CMK (cell line): ENCODE results near the gene BTBD9.

ENCODE experiments used
- DNase-seq: peaks from one replicate; pipeline ENCODE4 v3.0.0-alpha.2; 2010; ENCODE audit warnings: low read depth

The BTBD9 gene

DNA sequence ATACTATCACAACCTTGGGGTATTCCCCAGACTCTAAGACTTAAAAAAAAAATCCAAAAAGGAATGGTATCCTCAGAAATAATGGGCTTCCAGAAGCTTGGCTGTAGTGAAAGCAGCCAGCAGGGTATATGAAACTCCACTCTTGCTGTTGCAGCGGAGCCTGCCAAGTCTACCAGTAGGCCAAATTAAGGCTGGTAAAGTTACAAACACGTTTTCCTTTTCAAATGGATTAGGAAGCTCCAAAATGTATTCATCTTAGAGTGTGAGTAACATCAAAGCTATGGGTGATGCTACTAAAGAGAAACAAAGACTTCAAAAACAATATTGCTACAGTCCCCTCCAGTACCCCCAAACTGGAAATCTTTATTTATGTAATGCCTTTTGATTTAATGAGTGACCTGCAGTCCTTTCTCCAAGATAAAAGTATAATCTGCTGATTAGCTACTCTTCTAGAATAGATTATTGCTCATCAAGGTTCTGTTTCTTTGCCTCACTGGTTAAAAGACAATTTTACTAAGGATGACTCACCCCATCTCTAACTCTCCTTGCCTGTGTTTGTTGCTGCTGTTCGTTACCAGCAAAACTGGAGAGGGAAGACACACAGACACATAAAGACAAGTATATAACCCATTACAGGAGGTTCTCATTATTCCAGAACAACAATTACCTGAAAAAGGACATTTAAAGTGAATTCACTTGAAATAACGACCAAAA is 84.9 kb downstream of the BTBD9 start:
- DNase-seq = no peak

DNA sequence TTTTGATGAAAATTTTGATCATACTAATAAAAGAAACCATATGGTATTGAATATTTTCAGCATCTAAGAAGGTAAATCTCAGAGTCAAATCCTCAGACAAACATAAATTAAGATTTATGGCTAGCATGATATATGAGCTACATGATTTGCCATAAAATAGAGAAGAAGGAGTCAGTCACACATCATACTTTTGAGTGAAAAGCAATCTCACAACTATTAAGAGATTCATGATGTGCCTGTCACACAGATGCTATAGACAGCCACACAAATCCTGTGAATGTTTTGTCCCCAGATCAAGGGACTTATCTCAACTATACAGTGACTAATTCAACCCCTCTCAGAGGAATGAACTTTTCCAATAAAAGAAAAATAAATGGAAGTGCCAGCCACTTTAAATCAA is 85.7 kb downstream of the BTBD9 start:
- DNase-seq = no peak

DNA sequence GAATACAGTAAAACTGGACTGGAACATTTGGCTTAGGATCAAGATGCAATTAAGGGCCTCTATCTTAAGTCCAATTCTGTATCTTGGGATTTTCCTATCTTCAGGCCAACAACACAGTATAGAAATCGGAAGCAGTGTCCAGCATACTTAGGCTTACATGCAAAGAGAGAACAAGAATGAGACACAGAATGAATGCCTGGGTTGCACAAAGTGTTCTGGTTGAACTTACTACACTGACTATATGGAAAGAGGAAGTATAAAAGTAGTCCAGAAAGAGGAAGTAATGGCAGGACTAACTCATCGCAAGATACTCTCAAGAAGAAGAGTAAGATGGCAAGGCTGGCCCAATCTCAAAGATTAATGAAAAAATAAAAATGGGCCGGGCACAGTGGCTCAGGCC is 87.6 kb downstream of the BTBD9 start:
- DNase-seq = no peak

DNA sequence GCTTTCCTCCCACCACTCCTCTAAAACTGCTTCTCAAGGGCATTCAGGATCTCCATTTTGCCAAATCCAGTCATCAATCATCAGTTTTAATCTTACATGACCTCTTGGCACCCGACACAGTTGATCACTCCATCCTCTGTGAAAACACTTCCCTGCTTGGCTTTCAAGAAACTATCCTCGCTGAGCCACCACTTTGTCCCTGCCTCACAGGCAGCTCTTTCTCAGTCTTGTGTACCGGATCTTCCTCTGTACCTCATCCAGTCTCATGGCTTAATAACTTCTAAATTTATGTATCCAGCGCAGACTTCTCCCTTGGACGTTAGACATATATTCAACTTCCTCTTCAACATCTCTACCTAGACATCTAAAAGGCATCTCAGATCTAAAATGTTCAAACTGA is 89.9 kb downstream of the BTBD9 start:
- no peak for DNase-seq

DNA sequence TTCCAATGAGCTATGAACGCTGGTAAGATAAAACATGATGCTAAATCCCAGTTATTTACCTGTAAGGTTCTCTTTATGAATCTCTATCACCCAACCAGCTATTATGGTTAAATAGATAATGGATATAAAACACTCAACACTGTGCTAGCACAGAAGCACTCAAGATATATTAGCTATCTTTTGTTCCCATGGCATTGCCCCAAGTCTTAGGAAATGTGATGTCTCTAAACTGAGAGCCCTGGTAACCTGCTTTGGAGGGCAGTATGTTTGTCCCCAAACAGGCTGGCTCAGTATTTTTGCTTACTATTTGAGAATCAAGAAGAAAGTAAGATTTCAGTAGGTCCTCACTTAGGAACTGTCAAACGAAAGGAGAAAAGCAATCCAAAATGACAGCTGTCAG is 90.5 kb downstream of the BTBD9 start:
- DNase-seq = no peak

DNA sequence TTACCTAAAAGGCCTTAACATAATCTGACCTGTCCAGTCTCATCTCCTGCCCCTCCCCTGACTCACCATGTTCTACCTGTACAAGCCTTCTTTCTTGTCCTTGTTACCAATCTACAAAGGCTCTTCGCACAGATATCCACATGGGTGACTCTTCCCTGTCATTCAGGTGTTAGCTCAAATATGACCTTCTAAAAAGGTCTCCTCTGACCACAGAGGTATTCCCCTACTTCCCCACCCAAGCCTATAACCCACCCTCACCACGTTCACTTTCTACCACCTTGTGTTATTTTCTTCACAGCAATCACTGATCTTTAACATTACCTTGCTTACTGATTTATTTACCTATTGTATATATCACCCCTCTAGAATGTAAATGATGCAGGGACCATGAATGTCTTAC is 96.7 kb downstream of the BTBD9 start:
- no peak for DNase-seq

DNA sequence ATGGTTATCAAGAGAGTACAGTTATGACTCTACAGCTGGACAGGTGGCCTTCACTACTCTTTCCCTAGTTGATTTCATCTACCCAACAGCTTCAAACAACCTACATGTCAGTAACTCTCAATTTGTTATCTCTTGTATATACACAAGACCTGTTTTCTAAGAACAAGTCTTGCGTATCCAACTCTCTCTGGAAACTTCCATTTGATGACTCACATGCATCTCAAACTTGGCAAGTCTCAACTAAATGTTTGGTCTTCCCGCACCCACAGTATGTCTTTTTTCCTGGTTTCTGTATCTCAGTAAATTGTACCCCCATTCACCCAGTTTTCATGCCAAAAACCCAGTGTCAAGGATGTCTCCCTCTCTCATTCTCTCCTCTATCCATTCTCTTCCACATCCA is 97.7 kb downstream of the BTBD9 start:
- no peak for DNase-seq

DNA sequence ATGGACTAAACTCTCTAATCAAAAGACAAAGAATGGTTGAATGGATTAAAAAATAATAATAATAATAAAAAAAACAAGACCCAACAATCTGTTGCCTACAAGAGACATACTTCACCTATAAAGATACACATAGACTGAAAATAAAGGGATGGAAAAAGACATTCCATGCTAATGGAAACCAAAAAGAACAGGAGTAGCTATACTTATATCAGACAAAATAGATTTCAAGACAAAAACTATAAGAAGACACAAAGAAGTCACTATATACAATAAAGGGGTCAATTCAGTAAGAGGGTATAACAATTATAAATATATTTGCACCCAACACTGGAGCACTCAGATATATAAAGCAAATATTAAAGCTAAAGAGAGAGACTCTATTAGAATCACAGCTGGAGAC is 106.7 kb downstream of the BTBD9 start:
- DNase-seq = no peak

DNA sequence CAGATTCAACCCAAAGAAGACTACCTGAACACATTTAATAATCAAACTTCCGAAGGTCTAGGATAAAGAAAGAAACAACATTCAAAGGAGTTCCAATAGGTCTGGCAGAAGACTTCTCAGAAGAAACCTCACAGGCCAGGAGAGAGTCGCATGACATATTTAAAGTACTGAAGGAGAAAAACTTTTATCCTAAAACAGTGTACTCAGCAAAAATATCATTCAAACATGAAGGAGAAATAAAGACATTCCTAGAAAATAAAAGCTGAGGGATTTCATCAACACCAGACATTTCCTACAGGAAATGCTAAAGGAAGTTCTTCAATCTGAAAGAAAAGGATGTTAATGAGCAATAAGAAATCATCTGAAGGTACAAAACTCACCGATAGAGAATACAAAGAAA is 108.6 kb downstream of the BTBD9 start:
- no peak for DNase-seq

DNA sequence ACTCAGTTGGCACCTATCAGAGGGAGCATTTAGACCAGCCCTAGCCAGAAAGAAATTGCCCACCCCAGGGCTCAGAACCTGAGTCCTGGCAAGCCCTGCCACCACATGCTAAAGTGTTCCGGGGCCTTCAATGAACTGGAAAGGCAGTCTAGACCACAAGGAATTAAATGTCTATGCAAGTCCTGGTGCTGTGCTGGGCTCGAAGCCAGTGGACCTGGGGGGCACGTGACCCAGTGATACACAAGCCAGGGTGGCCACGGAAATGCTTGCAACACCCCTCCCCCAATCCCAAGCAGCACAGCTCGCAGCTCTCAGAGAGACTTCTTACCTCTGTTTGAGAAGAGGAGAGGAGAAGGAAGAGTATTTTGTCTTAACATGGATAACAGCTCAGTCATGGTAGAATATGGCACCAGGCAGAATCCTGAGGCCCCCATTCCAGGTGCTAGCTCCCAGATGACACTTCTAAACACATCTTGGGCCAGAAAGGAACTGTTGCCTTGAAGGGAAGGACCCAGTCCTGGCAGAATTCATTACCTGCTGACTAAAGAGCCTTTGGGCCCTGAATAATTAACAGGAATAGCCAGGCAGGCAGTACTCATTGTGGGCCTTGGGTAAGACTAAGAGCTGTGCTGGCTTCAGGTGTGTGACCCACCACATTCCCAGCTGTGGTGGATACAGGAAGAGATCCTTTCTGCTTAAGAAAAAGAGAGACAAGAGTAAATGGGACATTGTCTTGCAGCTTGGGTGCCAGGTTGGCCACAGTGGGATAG is 111.3 kb downstream of the BTBD9 start:
- DNase-seq = no peak

DNA sequence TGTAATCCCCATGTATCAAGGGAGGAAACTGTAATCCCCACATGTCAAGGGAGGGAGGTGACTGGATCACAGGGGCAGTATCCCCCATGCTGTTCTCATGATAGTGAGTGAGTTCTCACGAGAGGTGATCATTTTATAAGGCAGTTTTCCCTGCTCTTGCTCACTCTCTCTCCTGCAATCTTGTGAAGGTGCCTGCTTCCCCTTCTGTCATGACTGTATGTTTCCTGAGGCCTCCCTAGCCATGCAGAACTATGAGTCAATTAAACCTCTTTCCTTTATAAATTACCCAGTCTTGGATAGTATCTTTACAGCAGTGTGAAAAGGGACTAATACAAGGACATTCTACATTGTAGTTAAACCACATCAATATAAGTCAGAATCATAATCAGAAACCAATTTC is 112.4 kb downstream of the BTBD9 start:
- DNase-seq = no peak

DNA sequence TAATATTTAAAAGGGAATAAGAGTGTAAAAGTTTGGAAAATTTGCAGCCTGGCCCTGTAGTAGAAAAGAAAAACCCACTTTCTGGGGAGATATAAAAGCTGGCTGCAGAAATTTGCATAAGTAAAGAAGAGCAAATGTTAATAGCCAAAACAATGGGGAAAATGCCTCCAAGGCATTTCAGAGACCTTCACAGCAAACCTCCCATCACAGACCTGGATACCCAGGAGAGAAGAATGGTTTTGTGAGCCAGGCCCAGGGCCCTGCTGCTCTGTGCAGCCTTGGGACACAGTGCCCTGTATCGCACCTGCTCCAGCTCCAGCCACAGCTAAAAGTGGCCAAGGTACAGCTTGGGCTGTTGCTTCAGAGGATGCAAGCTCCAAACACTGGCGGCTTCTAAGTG is 113.8 kb downstream of the BTBD9 start:
- DNase-seq = no peak

DNA sequence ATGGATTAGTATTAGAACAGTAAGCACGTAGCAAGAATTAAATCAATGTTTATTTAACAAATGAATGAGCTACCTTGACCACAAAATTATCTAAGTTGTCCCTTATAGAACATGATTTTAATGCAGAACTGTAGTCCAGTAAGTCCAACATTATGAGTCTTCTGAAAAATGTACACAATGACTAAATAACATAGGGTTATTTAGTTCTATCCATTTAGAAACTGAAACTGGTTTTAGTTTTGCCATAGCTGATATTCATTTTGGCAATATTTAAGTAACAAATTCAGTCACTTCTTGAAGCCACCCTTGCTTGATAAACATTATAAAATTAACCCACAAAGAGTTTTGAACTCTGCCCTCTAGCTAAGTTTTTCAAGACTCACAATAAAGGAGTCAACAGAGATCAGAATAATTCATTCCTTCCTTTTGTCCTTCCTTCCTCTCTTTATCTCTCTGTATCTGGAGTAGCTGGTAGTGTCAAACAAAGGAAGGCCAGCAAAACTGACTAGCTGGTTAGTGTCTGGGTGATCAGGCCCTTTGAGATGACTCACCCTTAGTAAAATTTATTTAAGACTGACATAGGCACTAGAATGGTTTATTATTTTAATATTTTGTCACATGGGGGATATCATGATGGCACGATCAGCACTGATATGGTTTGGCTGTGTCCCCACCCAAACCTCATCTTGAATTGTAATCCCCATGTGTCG is 115.1 kb downstream of the BTBD9 start:
- peak; percentile 30 for DNase-seq

DNA sequence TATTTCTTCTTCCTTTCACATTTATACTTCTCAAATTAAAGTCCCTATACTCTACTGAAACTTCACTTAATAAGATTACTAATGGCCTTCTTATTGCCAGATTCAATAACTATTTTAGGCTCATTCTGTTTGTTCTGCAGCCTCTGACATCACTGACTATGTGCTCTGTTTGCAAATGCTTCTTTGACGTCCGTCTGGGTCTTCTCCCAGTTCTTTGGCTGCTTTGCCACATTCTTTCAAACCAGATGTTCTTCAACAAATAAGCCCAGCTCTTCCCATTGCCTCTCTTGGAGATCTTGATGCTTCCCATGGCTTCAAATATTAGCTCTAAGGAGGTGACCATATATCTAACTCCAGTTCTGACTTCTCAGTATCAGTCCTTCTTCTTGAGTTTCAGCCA is 117.4 kb downstream of the BTBD9 start:
- no peak for DNase-seq

DNA sequence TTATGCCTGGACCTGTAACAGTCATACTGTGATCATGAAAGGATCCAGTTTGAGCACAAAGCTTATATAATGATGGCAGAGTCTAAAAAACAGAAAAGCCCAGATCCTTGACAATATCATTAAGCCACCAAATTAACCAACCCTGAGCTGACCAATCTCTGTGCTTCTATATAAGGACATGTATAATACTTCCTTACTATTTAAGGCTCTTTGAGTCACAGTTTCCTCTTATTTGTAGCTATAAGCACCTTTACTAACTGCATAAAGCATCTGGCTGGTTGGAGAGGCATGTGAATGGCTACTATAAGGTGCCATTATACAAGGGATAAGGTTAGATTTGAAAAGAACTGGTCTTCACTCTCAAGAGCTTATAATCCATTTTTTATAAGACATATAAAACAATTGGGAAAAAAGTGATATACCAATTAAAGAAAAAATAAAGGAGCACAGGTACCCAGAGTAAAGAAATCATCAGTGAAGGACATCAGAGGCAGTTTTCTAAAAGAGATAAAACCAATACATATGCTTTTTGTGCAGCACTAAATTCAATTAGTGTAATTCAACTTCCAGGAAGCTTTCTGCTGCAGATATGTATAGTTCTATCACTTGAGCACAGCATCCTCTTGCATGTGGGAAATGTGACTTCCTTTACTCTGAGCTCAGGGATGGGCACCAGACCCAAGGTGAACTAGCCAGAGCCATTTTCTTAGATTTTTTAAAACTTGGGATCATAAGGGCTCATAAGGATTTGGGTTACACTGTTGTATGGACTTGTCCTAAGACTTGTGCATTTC is 121.0 kb downstream of the BTBD9 start:
- no peak for DNase-seq

DNA sequence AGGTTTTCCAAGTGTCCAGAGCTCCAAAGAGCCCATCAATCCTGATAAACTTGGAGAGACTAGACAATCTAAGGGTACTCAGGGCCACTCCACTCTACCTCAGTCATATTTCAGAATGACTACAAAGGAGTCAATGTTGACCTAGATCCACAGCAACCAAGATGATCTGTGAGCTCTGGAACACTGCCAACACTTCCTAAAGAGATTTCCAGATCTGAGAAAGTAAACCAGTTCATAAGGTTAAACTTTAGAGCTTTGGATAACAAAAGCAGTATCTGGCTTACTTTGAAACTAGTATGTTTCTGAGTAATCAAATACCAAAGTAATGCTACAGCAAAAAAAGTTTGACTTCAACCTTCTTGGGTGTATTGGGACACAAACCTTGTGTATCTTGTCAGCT is 122.7 kb downstream of the BTBD9 start:
- DNase-seq = no peak

DNA sequence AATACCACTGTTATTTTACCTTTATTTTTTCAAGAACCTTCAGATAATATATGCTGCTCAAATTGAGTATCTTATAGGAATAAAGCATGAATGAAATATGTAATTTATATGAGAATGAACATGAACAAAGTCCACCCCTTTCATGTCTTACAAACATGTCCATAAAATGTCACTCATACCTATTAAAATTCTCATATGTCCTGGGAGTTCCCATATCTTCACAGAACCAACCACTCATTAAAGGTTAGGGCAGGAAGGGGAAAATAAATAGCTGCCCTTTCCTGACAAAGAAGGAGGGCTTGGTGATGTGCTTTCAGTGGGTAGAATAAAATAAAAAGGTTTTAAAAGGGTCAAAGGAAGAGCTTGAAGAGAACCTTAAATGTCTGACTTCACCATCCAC is 125.3 kb downstream of the BTBD9 start:
- DNase-seq = no peak

DNA sequence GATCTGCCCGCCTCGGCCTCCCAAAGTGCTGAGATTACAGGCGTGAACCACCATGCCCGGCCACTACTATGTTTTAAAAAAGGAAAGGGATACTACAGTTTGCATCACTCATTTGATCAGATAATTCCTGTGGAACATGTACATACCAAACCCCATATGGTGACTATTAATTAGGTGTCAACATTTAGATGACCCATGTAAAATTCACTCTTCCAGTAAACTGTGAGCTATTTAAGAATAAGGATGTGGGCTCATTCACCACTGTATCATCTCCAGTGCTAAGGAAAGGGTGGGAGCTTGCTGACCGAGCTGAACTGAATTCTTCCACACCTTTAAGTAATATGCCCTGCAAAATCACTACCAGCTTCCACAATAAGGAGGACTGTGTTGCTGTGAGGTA is 127.5 kb downstream of the BTBD9 start:
- DNase-seq = no peak

DNA sequence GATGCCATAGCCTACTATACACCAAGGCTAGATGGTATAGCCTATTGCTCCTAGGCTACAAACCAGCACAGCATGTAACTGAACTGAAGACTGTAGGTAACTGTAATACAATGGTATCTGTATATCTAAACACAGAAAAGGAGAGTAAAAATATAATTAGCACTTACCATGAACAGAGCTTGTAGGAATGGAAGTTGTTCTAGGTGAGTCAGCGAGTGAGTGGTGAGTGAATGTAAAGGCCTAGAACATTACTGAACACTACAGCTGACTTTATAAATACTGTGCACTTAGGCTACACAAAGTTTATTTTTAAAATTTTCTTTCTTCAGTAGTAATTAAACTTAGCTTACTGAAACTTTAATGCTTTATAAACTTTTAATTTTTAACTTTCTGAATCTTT is 129.5 kb downstream of the BTBD9 start:
- no peak for DNase-seq

DNA sequence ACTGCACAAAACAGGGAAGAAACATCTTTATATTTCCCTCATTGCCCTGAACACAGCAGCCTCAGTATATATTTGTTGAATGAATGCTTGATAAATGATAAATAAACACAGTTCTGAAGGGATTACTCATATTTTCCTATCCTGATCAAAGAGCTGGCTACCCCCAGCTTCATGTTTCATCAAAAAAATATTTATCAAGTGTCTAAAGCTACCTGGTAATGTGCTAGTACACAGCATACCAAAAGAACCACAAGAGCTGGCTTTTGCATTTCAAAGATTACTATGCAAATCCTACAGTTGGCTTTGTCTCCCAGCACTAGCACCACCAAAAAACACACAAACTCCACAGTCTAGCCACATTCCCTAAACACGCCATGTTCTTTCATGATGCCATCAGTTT is 130.0 kb downstream of the BTBD9 start:
- DNase-seq = no peak

DNA sequence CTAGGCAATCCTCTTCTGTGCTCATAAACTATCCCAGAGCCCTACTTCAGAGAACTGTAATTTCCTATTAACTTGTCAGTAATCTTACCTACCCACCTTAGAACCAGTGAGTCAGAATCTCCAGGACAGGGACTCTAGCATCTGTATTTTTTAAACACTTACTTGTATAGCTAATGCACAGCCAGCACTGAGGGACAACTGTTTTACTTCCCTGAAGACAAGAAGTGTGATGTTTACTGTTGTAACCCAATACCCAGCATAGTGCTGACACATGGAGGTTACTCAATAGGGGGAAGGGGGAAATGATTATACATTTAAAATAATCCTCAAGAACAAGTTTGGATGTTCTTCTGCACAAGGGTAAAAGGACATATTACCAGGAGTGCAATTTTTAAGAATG is 130.8 kb downstream of the BTBD9 start:
- no peak for DNase-seq

DNA sequence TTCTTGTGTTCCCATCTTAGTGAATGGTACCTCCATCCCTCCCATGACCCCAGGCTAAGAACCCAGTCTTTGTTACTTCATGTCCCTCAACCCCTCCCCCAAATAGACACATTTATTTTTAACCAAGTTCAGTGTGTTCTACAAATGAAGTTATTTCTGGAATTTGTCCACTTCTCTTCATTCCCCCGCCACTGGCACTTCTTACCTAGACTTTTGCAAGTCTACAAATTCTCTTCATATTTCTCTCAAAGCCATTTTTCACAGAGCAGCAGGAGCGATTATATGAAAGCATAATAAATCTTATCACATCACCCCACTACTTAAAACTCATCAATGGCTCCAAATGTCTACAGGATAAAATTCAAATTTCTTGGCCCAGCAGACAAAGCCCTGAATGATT is 131.4 kb downstream of the BTBD9 start:
- DNase-seq = no peak

DNA sequence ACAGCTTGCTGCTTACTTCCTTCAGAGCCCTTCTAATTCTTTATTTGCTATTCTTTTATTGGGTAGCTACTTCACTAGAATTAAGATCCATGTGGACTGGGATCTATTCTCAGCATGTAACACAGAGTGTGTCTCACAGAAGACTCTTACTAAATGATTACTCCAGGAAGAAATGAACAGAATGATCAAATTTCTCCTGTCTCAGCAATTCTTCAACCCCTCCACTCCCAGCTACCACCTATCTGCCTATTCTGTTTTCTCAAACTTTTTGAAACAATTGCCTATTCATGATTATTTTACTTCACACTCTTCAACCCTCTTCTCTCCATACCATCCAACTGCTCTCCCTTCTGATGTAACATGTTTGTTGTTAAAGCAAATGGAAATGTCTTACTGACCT is 132.6 kb downstream of the BTBD9 start:
- no peak for DNase-seq
